NCI-H82 (cell line): ENCODE measurements around the gene ATP9B.

Experiments
- DNase-seq: peaks from one replicate; lab custom pipeline; 2025; lab: John Stamatoyannopoulos, UW

ATP9B gene

DNA sequence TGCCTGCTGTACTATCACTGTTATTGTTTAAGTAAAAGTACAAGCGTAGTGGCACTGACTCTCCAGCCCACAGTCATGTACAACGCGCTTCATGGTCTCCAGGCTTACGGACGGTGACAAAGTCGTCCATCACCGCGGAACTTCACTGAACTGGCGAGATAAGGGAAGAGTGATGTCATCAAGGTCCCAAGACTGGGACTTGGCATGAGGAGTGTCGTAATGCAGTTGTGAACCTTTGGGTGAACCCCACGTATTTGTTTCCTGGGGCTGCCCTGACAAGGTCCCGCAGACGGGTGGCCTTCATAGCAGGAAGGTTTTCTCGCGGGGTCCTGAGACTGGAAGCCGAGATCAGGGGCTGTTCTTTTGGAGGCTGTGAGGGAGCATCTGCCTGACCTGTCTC is 343.8 kb downstream of the ATP9B start:
- DNase-seq, result no peak

DNA sequence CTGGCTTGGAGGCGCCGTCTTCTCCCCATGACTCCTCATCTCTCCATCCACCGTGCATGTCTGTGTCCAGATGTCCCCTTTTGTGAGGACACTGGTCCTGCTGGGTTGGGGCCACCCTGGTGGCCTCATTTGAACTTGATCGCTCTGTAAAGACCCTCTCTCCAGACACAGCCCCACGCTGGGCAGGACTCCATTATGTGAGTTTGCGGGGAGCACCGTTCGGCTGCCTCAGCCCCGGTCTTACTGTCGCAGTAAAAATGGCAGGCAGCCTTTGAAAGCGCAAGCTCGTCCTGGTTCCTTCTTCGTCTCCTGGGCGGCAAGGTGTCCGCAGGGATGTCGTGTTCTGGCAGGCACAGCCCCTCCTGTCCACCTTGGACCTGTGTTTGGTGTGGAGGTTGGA is 344.2 kb downstream of the ATP9B start:
- no peak for DNase-seq

DNA sequence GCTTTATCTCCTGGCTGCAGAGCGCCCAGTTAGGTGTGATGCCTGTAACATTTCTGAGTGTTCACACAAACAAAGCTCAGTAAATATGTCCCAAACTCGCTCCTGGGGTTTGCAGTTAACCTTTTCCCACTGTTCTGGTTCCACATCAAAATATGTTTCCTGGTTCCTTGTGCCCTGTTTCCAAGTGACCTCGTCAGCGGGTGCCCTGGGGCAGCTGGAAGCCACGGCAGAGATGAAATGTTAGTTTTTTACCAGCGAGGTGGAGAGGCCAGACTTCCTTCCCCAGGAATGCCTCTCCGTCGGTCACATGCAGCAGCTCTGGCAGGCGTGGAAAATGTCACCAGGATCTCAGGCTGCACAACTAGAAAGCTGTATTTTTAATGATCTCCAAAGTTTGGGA is 344.7 kb downstream of the ATP9B start:
- no peak for DNase-seq

DNA sequence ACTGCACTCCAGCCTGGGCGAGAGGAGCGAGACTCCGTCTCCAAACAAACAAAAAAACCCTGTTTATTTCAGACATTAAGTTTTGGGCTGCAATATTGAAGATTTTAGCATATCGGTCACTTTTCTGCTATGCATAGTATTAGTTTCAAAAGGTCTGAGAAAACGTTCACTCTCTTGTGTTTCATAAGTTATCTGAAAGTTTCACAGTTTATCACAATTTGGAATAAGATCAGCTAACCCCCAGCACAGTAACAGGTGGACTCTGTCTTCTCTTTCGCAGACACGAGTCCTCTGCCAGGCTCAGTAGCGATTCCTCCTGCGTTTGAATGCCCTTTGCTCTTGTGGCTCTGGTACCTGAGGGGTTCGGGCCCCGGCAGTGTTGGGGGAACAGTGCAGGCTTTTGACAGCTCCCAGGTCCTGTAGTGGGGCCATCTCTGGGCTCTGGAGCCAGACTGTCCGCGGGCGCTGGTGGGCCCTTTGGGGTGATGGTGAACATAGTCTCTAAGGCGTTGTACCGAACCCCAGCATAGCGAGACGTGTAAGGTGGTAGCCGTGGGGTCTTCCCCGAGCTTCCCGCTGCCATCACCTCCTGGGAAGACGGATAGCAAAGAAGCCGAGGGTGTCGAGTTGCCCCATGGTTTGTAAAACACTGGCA is 347.0 kb downstream of the ATP9B start:
- no peak for DNase-seq

DNA sequence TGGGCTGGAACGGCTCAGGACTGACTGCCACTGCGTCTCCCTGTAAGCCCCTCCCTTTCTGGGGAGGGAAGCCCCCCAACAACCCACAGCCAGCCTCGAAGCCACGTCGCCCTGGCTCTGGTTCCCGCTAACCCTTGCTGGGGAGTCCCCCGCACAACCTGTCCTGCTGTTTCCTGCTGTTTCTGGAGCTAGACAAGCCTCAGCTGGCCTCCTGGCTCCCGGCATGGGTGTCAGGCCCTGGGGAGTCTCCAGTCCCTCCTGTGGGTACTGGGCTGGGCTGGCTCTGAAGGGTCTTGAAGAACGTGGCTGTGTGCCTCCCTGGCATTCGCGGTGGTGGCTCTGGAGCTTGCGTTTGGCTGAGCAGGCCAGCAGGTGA is 347.5 kb downstream of the ATP9B start:
- no peak for DNase-seq

DNA sequence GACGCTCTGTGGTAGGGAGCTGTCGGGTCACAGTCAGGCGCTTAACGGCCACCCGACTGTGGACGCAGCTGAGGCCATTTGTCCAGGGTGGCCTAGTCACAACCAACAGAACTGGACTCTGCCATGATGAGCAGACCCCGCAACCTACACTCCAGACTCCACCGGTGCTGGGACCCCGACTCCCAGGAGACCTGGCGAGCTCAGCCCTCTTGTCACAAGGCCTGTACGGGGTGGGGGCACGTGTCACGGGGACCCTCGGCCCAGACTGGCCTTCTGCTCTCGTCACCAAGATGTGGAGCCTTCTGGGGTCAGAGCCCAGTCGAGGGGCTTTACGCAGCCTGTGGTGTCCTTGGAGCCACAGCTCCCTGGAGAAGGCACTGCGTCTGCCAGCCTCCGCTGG is 349.0 kb downstream of the ATP9B start:
- DNase-seq, result no peak

DNA sequence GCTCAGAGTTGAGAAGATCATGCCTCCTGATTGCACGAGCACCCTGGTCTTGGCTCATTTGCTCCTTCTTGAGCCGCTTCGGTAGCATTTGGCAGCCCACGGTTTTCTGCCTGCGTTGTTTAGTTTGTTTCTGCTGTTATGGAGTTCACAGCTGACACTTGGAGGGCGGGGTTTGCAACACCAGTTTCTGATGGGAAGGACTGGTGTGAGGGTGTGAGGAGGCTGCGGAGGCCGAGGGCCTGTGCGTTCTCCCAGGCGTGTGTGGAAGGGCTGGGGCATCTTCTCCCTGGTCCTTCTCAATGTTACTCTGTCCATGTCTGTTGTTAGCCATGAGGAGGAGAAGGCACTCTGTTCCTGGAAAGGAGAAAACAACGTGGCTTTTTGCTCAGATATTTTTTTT is 349.4 kb downstream of the ATP9B start:
- no peak for DNase-seq

DNA sequence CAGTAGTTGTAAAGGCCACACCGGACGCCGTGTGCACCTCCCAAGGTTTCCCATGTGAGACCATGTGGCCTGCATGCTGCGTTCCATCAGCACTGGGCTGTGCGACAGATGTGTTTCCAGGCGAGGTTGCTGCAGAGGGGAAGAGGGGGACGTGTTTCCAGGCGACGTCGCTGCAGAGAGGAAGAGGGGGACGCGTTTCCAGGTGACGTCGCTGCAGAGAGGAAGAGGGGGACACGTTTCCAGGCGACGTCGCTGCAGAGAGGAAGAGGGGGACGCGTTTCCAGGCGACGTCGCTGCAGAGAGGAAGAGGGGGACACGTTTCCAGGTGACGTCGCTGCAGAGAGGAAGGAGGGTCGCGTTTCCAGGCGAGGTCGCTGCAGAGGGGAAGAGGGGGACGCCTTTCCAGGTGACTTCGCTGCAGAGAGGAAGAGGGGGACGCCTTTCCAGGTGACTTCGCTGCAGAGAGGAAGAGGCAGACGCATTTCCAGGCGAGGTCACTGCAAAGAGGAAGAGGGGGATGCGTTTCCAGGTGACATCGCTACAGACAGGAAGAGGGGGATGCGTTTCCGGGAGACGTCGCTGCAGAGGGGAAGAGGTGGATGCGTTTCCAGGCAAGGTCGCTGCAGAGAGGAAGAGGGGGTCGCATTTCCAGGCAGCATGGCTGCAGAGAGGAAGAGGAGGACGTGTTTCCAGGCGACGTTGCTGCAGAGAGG is 351.0 kb downstream of the ATP9B start:
- DNase-seq, result peak; percentile 23

DNA sequence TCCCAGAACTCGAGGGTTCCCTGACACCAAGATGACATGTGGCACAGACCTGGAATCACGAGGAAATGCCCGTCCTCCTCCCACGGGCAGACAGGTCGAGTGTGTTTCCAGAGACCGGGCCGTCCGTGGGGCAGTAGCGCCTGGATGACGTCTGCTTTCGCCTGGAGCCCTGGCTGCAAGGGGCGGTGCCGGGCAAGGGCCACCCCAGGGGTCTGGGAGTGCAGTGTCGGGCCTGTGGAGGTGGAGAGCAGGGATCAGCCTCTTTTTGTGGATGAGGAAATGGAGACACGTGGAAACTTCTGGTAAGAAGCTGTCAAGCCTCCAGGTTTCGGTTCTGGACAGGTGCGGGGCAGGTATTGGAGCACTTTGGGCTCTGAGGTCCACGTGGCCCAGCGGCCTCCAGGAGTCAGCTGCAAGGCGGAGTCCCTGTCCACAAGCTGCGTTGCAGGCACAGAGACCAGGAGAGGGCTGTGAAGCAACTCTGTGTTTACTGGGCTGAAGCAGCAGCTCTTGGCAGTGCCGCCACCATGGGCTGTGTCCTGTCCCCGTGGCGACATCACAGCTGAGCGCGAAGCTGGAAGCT is 352.2 kb downstream of the ATP9B start:
- DNase-seq, result no peak

DNA sequence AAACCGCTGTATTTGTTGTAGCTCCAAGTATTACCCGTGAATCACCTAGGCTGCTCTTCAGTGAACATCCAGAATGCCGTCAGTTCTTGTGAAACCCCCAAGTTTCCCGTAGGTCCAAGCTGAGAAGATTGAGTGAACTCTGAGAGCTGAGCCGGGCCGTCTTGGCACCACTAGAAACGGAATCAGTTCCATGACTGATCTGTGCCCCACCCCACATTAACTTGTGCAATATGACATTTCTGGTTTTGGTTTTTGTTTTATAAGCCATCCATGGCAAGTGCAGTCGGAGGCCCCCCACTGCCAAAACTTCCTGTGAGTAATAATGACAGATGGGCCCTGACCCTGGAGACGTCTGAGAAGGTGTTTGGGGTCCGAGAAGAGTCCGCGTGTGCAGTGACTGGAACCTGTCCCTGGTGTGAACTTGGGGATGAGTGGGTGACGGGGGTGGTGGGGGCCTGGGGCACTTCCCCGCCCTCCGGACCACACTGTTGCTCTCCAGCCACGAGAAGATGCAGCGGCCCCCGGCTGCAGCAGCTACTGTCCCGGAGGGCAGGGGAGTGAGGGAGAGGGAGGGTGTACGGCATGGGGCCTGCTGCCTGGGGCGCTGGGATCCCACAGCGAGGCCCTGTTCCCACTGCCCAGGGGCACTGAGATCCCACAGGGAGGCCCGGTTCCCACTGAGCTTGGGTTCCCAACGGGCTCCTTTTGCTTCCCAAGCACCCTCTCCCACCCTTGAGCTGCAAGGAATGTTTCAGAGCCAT is 353.0 kb downstream of the ATP9B start:
- DNase-seq, result no peak

DNA sequence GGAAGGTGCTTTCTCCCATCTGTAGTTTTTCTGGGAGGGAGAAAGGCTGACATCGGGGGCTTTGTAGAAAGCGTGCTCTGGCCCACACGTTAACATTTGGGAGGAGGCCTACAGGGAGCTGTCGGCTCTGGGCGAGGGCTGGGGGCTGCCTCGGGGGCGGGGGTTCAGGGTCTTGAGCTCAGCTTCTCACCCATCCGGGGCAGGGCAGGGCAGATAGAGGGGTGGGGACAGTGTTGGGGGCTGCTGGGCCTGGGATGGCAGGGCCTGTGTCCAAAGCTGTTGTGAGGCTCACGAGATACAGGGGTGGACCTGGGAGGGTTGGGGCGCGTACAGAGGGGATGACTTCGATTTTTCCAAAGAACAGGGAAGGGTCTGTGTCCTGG is 353.6 kb downstream of the ATP9B start:
- DNase-seq, result no peak

DNA sequence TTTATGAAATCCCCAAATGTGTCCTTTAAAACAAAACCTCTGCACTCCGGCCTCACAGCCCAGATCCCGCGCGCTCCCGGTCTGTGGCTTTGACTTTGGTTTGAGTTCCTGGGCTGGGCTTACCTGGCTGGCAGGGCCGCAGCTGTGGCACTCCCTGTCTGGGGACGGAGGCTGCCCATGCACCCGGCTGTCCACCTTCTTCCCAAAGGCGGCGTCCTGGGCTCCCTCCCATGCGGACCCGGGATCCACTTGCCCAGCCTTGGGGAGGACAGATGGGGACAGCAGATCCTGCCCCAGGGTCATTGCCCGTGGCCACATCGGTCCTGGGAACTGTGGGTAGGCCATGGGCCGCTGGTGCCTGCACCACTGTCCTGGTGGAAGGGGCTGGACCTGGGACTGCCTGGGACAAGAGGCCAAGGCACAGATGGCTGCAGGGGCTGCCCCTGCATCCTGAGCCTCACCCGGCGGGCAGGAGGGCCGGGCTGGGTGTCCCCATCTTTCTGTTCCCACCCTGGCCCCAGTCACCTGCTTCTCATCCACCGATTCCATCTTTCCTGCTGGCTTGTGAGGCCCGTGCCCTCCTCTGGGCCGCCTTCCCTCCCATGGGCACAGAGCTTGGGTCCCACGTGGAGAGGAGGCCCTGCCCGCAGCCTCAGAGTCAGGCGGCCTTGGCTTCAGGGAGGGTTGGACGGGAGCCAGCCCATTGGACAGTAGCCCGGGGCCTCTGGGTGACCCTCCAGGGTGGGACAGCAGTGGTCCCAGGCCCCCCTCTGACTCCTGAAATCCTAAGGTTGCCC is 354.2 kb downstream of the ATP9B start:
- no peak for DNase-seq

DNA sequence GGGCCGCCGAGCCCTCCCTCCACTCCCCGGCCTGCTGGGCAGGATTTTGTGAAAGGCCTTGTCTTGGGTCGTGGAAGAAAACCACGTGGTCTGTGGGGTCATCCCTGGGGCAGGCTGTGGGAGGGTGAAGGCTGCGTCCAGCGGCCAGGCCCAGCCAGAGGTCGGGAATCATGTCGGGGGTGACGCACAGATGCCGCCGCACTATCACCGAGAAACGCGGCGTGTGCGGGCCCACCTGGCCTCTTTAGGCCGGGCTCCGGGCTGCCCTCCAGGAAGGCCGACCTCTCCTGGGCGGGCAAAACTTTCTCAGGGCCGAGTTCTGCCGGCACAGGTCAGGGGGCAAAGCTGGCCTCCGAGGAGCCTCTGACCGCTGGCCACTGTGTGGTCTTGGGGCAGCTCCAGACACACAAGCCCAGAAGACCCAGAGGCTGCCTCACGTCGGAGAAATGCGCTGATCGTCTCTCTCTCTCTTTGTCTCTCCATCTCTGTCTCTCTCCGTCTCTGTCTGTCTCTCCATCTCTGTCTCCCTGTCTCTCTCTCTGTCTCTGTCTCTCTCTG is 354.9 kb downstream of the ATP9B start:
- DNase-seq, result no peak

DNA sequence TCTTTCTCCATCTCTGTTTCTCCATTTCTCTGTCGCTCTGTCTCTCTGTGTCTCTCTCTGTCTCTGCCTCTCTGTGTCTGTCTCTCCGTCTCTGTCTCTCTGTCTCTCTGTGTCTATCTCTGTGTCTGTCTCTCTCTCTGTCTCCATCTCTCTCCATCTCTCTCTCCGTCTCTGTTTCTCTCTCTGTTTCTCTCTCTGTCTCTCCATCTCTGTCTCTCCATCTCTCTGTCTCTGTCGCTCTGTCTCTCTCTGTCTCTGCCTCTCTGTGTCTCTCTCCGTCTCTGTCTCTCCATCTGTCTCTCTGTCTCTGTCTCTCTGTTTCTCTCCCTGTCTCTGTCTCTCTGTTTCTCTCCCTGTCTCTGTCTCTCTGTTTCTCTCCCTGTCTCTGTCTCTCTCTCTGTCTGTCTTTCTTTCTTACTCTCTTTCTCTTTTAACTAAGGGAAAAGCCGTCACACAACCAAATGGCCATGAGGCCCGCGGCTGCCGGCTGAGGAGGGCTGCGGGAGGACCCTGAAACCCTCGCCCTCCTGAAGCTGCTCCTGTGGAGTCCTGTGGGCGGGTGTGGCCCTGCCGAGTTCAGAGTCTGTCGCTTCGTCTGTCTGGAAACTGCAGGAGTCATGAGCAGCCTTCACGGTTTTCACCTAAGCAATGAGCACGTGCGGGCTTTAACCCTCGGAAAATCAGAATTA is 355.8 kb downstream of the ATP9B start:
- DNase-seq, result no peak

DNA sequence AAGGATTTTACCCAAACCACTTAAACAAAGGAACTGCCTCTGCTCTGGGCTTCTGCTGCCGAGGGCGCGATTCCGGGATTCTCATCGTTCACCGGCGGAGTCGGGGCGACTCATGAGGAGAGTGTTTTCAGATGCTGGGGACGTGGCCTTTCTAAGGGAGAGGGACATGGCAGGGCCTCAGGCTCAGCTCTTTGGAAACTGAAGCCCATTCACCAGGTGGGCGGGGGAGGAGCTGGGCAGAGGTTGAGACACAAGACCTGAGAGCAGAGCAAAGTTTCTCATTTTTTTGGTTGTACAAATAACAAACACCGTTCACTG is 356.3 kb downstream of the ATP9B start:
- no peak for DNase-seq

DNA sequence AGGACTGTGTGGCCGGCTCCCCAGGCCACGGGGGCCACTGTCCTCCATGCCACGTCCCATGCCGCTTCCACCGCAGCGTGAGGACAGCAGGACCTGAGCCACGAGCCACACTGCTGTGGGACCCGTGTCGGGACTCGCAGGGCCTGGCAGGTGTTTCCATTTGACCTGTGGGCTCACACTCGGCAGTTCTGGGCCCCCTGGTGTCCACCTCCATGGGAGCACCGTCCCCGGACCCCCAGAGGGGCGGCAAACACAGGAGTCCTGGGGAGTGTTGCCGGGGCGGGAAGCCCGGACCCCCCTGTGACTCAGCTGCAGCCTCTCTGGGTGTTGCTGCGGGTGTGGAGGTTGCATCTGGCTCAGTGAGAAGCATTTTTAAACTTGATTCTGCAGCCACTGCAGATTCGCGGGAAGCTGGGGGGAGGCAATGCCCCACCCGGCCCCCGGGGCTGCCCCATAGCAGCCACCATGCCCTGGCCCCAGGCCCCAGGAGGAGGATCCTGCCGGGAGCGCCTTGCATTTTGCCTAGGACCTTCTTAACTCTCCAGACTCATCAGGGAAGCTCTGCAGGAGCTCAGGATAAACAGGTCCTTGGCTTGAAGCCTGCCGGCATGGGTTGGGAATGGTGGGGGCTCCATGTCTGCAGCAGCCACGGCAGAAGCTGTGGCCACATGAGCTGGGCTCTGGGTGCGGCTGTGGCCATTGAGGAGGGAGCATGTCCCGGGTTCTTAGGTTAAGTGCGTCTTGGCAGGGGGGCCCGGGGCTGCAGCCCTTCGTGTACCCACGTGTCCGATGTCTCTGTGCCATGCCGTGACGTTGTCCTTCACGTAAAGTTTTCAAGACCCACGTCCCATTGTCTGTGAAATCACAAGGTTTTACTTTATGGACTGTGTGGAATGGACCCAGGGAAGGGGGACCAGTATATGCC is 357.4 kb downstream of the ATP9B start:
- DNase-seq, result no peak

DNA sequence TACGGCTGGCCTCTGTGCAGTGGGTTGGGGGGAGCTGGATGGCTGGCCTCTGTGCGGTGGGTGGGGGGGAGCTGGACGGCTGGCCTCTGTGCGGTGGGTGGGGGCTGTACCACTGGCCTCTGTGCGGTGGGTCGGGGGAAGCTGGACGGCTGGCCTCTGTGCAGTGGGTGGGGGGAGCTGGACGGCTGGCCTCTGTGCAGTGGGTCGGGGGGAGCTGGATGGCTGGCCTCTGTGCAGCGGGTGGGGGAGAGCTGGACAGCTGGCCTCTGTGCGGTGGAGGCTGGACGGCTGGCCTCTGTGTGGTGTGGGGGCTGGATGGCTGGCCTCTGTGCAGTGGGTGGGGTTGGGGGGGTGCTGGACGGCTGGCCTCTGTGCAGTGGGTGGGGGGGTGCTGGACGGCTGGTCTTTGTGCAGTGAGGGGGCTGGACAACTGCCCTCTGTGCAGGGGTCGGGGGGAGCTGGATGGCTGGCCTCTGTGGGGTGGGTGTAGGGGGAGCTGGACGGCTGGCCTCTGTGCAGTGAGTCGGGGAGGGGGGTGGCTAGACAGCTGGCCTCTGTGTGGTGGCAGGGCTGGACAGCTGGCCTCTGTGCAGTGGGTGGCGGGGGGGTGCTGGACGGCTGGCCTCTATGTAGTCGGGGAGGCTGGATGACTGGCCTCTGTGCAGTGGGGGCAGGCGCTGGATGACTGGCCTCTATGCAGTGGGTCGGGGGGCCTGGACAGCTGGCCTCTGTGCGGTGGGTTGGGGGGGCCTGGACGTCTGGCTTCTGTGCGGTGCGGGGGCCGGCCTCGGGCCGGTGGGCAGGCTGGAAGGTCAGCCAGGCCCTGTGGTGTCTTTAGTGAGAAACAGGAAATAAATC is 358.4 kb downstream of the ATP9B start:
- DNase-seq, result no peak
